Trophoblast cell (in vitro differentiated cells and primary cell): ENCODE data around the gene C11orf86.
A peak's percentile ranks its signal among the peaks of the same experiment; 100 is the strongest.
"Not testable (repeated sequence)": the region's sequence is repeated elsewhere in the genome, so short reads cannot be mapped to it uniquely, and the experiment has no call there.

Source experiments
- DNase-seq, 2 donors: peaks; one replicate each; pipeline ENCODE4 v3.0.0-alpha.2; 2016
- H2AFZ ChIP-seq: 2 replicates; pipeline ENCODE4 v1.6.1; 2013; ENCODE audit warnings: low read length, moderate library complexity, mild to moderate bottlenecking; ENCODE audit not compliant: insufficient read depth, poor library complexity
- H2AK5ac ChIP-seq: 2 replicates; pipeline ENCODE4 v1.6.1; 2013; ENCODE audit warnings: mild to moderate bottlenecking, low read length
- H2BK120ac ChIP-seq: 2 replicates; pipeline ENCODE4 v1.6.1; 2013; ENCODE audit warnings: low read length, mild to moderate bottlenecking, moderate library complexity; ENCODE audit not compliant: insufficient read depth, poor library complexity
- H2BK12ac ChIP-seq: 2 replicates; pipeline ENCODE4 v1.6.1; 2013; ENCODE audit warnings: mild to moderate bottlenecking, low read length, moderate library complexity
- H2BK5ac ChIP-seq: 2 replicates; pipeline ENCODE4 v1.6.1; 2013; ENCODE audit warnings: low read length, low read depth, moderate library complexity, mild to moderate bottlenecking; ENCODE audit not compliant: poor library complexity
- H3K14ac ChIP-seq: 2 replicates; pipeline ENCODE4 v1.6.1; 2013; ENCODE audit warnings: mild to moderate bottlenecking, low read length
- H3K18ac ChIP-seq: 2 replicates; pipeline ENCODE4 v1.6.1; 2013; ENCODE audit warnings: mild to moderate bottlenecking, low read length
- H3K23ac ChIP-seq: 2 replicates; pipeline ENCODE4 v1.6.1; 2013; ENCODE audit warnings: low read length
- H3K27ac ChIP-seq: 2 replicates; pipeline ENCODE4 v1.5.1; 2013; ENCODE audit warnings: low read depth, mild to moderate bottlenecking, inconsistent platforms, low read length, moderate library complexity
- H3K27me3 ChIP-seq: 2 replicates; pipeline ENCODE4 v1.6.1; 2013; ENCODE audit warnings: inconsistent platforms, mild to moderate bottlenecking, low read length, moderate library complexity; ENCODE audit not compliant: insufficient read depth
- H3K36me3 ChIP-seq, 2 experiments: 1 replicate in 1 of 2; 2 replicates in 1 of 2; pipeline ENCODE4 v1.6.1; 2013; ENCODE audit warnings: low read length in 2 of 2, mild to moderate bottlenecking in 2 of 2, moderate library complexity in 1 of 2; ENCODE audit not compliant: insufficient read depth in 2 of 2, control insufficient read depth in 1 of 2
- H3K4ac ChIP-seq: 2 replicates; pipeline ENCODE4 v1.6.1; 2013; ENCODE audit warnings: low read depth, mild to moderate bottlenecking, low read length, moderate library complexity
- H3K4me1 ChIP-seq, 2 experiments: 1 replicate in 1 of 2; 2 replicates in 1 of 2; pipeline ENCODE4 v1.6.1; 2013; ENCODE audit warnings: low read length in 2 of 2, mild to moderate bottlenecking in 2 of 2, moderate library complexity in 1 of 2; ENCODE audit not compliant: insufficient read depth in 2 of 2, control insufficient read depth in 1 of 2
- H3K4me2 ChIP-seq: 2 replicates; pipeline ENCODE4 v1.6.1; 2013; ENCODE audit warnings: inconsistent platforms, mild to moderate bottlenecking, low read length, moderate library complexity
- H3K4me3 ChIP-seq: 2 replicates; pipeline ENCODE4 v1.5.1; 2013; ENCODE audit warnings: mild to moderate bottlenecking, low read depth, low read length, inconsistent platforms
- H3K79me1 ChIP-seq: one replicate; pipeline ENCODE4 v1.6.1; 2013; ENCODE audit warnings: low read length
- H3K79me2 ChIP-seq: 2 replicates; pipeline ENCODE4 v1.6.1; 2013; ENCODE audit warnings: low read length, mild to moderate bottlenecking; ENCODE audit not compliant: control insufficient read depth, insufficient read depth, poor library complexity
- H3K9ac ChIP-seq: 2 replicates; pipeline ENCODE4 v1.6.1; 2013; ENCODE audit warnings: mild to moderate bottlenecking, low read length
- H3K9me3 ChIP-seq: 2 replicates; pipeline ENCODE4 v1.6.1; 2013; ENCODE audit warnings: low read depth, mild to moderate bottlenecking, control low read depth, inconsistent platforms, low read length; ENCODE audit not compliant: insufficient read depth
- H4K12ac ChIP-seq: 2 replicates; pipeline ENCODE4 v1.6.1; 2013; ENCODE audit warnings: low read depth, mild to moderate bottlenecking, low read length, moderate library complexity
- H4K8ac ChIP-seq: 2 replicates; pipeline ENCODE4 v1.6.1; 2013; ENCODE audit warnings: low read depth, mild to moderate bottlenecking, low read length, moderate library complexity
- H4K91ac ChIP-seq: one replicate; pipeline ENCODE4 v1.6.1; 2013; ENCODE audit warnings: low read depth, mild to moderate bottlenecking, low read length, moderate library complexity
- WGBS: extraction: QIAGEN DNeasy Blood & Tissue Kit; methylation state at CpG from one replicate; pipeline ENCODE4 v1.1.7; 2013; ENCODE audit warnings: missing lambda C conversion rate; ENCODE audit not compliant: insufficient read length, insufficient coverage; ENCODE audit errors: extremely low coverage; 5-methylcytosine and 5-hydroxymethylcytosine counted together

The C11orf86 gene

GRCh38 chr11:66989360-66989759 is 14.3 kb downstream of the C11orf86 start:
- WGBS, result no CpG with 5 or more reads among the region's 9 CpGs
- not testable (repeated sequence) for H4K12ac ChIP-seq

DNA sequence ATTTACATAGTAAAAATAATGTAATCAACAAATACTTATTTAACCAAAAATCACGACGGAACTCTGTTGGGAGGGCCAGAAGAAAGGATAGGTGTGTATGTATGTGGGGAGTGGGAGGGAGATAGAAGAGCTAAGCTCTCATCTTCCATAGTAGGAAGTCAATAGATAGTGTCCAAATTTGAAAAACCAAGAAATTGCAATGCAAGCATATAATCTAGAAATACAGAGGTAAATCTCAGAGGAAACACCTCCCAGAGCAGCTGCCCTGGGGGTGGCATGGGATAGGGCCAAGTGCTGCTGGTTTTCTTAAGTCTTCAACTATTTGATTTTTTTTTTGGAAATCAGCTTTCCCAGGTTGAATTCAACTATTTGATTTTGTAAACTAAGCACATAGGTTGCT is 16.9 kb downstream of the C11orf86 start:
- no peak overlapping the region for H3K4me2 ChIP-seq
- no peak overlapping the region for H4K12ac ChIP-seq
- no peak overlapping the region for H3K14ac ChIP-seq
- H4K8ac ChIP-seq, result no peak overlapping the region
- H2BK12ac ChIP-seq, result no peak overlapping the region
- H3K27me3 ChIP-seq, result no peaks in the 10 kb centered on the region
- H3K9ac ChIP-seq, result no peak overlapping the region
- peaks cover 0 to 7% of the 10 kb centered on the region in 2 experiments for H3K4me1 ChIP-seq
- H3K18ac ChIP-seq, result no peak overlapping the region
- H3K23ac ChIP-seq, result no peak overlapping the region
- H3K27ac ChIP-seq, result no peak overlapping the region
- peaks cover 2% of the 10 kb centered on the region for H3K9me3 ChIP-seq
- no peaks in the 10 kb centered on the region for H3K79me2 ChIP-seq
- no CpG with 5 or more reads among the region's 2 CpGs for WGBS
- no peak overlapping the region for H2BK5ac ChIP-seq
- H4K91ac ChIP-seq, result no peak overlapping the region
- peaks cover 2% of the 10 kb centered on the region for H3K79me1 ChIP-seq
- no peak for DNase-seq
- H2AFZ ChIP-seq, result no peak overlapping the region
- H3K36me3 ChIP-seq, result no peaks in the 10 kb centered on the region
- no peak overlapping the region for H3K4ac ChIP-seq
- H3K4me3 ChIP-seq, result no peak overlapping the region
- no peak overlapping the region for H2BK120ac ChIP-seq
- H2AK5ac ChIP-seq, result no peak overlapping the region

More at GRCh38 chr11:66989360-66989759, 14.3 kb downstream of the C11orf86 start:
- not testable (repeated sequence) for H3K4me2 ChIP-seq, H2BK120ac ChIP-seq, H3K27me3 ChIP-seq, H3K14ac ChIP-seq, H2BK5ac ChIP-seq, H2AFZ ChIP-seq, H3K9ac ChIP-seq, H3K27ac ChIP-seq, H3K9me3 ChIP-seq, H3K4ac ChIP-seq, H3K4me3 ChIP-seq, H4K91ac ChIP-seq, H3K36me3 ChIP-seq, H3K79me1 ChIP-seq, H3K23ac ChIP-seq, H3K4me1 ChIP-seq, H3K79me2 ChIP-seq, H4K8ac ChIP-seq, H3K18ac ChIP-seq, H2BK12ac ChIP-seq, DNase-seq, H2AK5ac ChIP-seq

- Histone ChIP-seq H3K27me3 (no peaks in the 10 kb centered on the region), H2BK12ac (no peak overlapping the region), H4K12ac (no peak overlapping the region), H2AK5ac (no peak overlapping the region), H3K27ac (no peak overlapping the region), H4K91ac (peak overlapping the region; percentile 4), H3K9ac (no peak overlapping the region), H3K79me1 (peaks cover 2% of the 10 kb centered on the region), H3K79me2 (no peaks in the 10 kb centered on the region), H2BK5ac (no peak overlapping the region), H3K14ac (no peak overlapping the region), H3K4me1 (peaks cover 0 to 11% of the 10 kb centered on the region in 2 experiments), H3K9me3 (peaks cover 2% of the 10 kb centered on the region), H3K4me3 (no peak overlapping the region), H3K36me3 (no peaks in the 10 kb centered on the region), H3K18ac (no peak overlapping the region), H4K8ac (no peak overlapping the region), H3K4me2 (no peak overlapping the region), H2BK120ac (no peak overlapping the region), H3K23ac (no peak overlapping the region), H2AFZ (no peak overlapping the region), H3K4ac (no peak overlapping the region)
- no CpG with 5 or more reads among the region's 8 CpGs for WGBS
- DNase-seq, result peak; percentile 79 to 86
Observed at GRCh38 chr11:66996609-66997273, 21.6 kb downstream of the C11orf86 start.

- no peak for DNase-seq
- Histone ChIP-seq H3K23ac (no peak overlapping the region), H3K4me1 (peaks cover 4 to 11% of the 10 kb centered on the region in 2 experiments), H3K18ac (no peak overlapping the region), H3K4me2 (no peak overlapping the region), H3K79me1 (peaks cover 2% of the 10 kb centered on the region), H2AFZ (no peak overlapping the region), H3K9me3 (peaks cover 2% of the 10 kb centered on the region), H3K27me3 (no peaks in the 10 kb centered on the region), H3K79me2 (no peaks in the 10 kb centered on the region), H2BK120ac (no peak overlapping the region), H3K4ac (no peak overlapping the region), H4K12ac (no peak overlapping the region), H3K4me3 (no peak overlapping the region), H3K27ac (no peak overlapping the region), H3K14ac (no peak overlapping the region), H3K9ac (no peak overlapping the region), H2BK12ac (no peak overlapping the region), H4K8ac (no peak overlapping the region), H4K91ac (no peak overlapping the region), H2BK5ac (no peak overlapping the region), H3K36me3 (no peaks in the 10 kb centered on the region), H2AK5ac (no peak overlapping the region)
- no CpG with 5 or more reads among the region's 7 CpGs for WGBS
Observed at GRCh38 chr11:66999555-66999954, 24.5 kb downstream of the C11orf86 start.
